Prostate gland (tissue), 2 donors: Measurements from ENCODE around the gene NFIX. TPM values are rescaled to one million over a fixed set of nuclear protein-coding genes. Genes with fewer than 3 reads are reported as not detected.

ENCODE experiments used
- DNase-seq: peaks from one replicate; pipeline ENCODE4 v3.0.0-alpha.2; 2019; ENCODE audit warnings: low spot score
- H3K27ac ChIP-seq, 2 donors: fragments of 200-600 bp; sonication (generic); 2 replicates each; pipeline ENCODE4 v1.5.1; 2017 to 2019
- H3K27me3 ChIP-seq: fragments of 200-600 bp; sonication (generic); replicated peaks from 2 replicates; pipeline ENCODE4 v1.5.1; 2019; ENCODE audit not compliant: insufficient read depth
- H3K36me3 ChIP-seq, 2 donors: fragments of 200-600 bp; sonication (generic); 1 replicate in 1 of 2; 2 replicates in 1 of 2; pipeline versions ENCODE4 v1.5.1 to v1.8.1; 2017 to 2019
- H3K4me1 ChIP-seq: fragments of 200-600 bp; sonication (generic); replicated peaks from 2 replicates; pipeline ENCODE4 v1.5.1; 2019
- H3K4me3 ChIP-seq, 2 donors: fragments of 200-600 bp; sonication (generic); 2 replicates each; pipeline ENCODE4 v1.5.1; 2017 to 2019
- H3K9me3 ChIP-seq: fragments of 200-600 bp; sonication (generic); 2 replicates; pipeline ENCODE4 v1.5.1; 2017
- POLR2A ChIP-seq: fragments of 450-650 bp; IDR thresholded peaks from one replicate; pipeline ENCODE4 v1.6.1; 2016; ENCODE audit warnings: antibody characterized with exemption, mild to moderate bottlenecking
- POLR2AphosphoS5 ChIP-seq: sonication (generic); formaldehyde crosslinking; IDR thresholded peaks from one replicate; pipeline ENCODE4 v1.6.1; 2017; ENCODE audit warnings: antibody characterized with exemption
- WGBS: methylation state at CpG from one replicate; pipeline ENCODE4 v1.1.5; 2018; 5-methylcytosine and 5-hydroxymethylcytosine counted together
- intact Hi-C: fragments of 100-400 bp; cut with DNase I; formaldehyde crosslinking; loops from one replicate; pipeline ENCODE4 v1.14.2; 2022
- total RNA-seq, 2 donors: library from RNA; depleted of rRNA; stranded (reverse); fragments of >200 nt; gene quantifications; one replicate each; pipeline ENCODE4 v1.1.0, GENCODE V29; 2016
- TF ChIP-seq, protein P1 (sequence below), 4 experiments: fragments of 200-600 bp in 2 of 4; fragments of 450-650 bp in 2 of 4; sonication (generic) in 2 of 4; IDR thresholded peaks; 1 replicate in 3 of 4; 2 replicates in 1 of 4; pipeline ENCODE4 v1.5.1; 2016 to 2019; ENCODE audit warnings: antibody characterized with exemption in 4 of 4, mild to moderate bottlenecking in 2 of 4, moderate library complexity in 2 of 4

NFIX gene
- total RNA-seq = 100 to 1,000 TPM; 185 to 286 TPM

DNA sequence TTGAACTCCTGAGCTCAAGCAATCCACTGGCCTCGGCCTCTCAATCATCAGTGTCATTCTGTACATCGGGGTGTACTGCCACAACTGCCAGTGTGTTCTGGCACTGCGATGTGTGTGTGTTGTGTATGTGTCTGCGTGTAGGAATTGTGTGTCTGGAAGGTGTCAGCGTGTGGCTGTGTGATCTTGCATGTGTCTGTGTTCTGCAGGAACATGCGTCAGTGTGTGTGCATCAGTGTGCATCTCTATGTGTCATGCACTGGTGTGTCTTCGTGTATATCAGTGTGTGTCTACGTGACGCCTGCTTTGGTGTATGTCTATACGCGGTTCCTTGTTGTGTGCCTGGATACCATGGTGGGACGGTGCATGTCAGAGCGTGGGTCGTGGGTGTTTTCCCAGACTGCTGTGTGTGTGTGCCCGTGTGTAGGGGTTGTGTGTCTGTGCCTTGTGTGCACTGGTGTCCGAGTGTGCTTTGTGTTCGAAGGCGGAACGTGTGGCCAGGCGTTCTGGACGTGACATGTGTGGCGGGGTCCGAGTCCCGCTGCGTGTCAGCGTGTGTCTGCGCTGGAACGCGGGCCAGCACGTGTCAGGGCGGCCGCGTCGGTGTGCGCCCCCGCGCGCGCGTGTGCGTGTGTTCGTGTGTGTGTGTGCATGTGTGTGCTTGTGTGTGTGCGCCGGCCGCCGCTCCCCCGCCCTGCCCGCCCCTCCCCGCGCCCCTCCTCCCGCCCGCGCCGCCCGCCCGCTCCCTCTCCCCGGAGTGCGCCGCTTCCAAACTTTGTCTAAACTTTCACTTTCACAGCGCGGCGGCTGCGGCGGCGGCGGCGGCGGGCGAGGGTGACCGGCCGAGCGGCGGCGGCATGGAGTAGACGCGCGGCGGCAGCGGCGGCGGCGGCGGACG lies at the start of gene NFIX:
Gene NFIX (plus strand): TSS at position 775 of the 895 bp plus-strand sequence. CDS start 363 bp downstream, outside the sequence.
- whole genome bisulfite sequencing = 16% methylated on average over 46 of the region's 84 CpGs
- TF ChIP-seq, protein P1, sequence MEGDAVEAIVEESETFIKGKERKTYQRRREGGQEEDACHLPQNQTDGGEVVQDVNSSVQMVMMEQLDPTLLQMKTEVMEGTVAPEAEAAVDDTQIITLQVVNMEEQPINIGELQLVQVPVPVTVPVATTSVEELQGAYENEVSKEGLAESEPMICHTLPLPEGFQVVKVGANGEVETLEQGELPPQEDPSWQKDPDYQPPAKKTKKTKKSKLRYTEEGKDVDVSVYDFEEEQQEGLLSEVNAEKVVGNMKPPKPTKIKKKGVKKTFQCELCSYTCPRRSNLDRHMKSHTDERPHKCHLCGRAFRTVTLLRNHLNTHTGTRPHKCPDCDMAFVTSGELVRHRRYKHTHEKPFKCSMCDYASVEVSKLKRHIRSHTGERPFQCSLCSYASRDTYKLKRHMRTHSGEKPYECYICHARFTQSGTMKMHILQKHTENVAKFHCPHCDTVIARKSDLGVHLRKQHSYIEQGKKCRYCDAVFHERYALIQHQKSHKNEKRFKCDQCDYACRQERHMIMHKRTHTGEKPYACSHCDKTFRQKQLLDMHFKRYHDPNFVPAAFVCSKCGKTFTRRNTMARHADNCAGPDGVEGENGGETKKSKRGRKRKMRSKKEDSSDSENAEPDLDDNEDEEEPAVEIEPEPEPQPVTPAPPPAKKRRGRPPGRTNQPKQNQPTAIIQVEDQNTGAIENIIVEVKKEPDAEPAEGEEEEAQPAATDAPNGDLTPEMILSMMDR (IDR thresholded peaks at IDR 0.05) = no peak
- peak; percentile 3 for TF ChIP-seq POLR2AphosphoS5
- Histone ChIP-seq H3K4me3 (peak within 1 kb of the TSS; percentile 78 to 87), H3K27ac (peak within 1 kb of the TSS; percentile 96 to 97), H3K36me3 (no peaks in the 10 kb centered on the region), H3K4me1 (peaks cover 16% of the 10 kb centered on the region), H3K9me3 (no peaks in the 10 kb centered on the region), H3K27me3 (no peaks in the 10 kb centered on the region)
- intact Hi-C loops = no loop called here
- DNase-seq = no peak

DNA sequence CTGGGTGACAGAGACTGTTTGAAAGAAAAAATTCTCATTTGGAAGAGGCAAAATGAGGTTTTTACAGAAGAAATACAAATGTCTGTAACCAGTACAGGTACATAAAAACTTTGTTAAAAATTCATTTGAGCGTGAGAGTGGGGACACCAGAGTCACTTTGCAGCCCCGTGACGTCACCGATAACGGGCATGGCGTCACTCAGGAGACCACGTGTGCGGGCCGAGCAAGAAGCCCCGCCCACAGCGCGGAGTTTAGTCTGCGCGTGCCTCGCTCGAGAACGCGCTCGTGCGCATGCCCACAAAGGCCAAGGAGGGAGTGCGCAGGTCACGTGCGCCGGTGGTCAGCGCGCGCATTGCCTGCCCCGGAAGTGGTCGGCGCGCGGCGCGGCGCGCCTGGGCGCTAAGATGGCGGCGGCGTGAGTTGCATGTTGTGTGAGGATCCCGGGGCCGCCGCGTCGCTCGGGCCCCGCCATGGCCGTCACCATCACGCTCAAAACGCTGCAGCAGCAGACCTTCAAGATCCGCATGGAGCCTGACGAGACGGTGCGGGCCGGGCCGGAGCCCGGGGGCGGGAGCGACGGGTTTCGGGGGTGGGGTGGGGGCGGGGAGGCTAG lies 49.7 kb upstream of the NFIX start, which contains the start of gene RAD23A:
Gene RAD23A (plus strand): TSS at position 384 of the 613 bp plus-strand sequence. CDS start 87 bp downstream, at position 471.
- H3K27me3 ChIP-seq = no peaks in the 10 kb centered on the region
- H3K27ac ChIP-seq = peak within 1 kb of the TSS; percentile 89 to 91
- intact Hi-C loops = no loop called here
- H3K4me1 ChIP-seq = peaks cover 21% of the 10 kb centered on the region
- peak within 1 kb of the TSS; percentile 91 to 93 for H3K4me3 ChIP-seq
- H3K9me3 ChIP-seq = no peaks in the 10 kb centered on the region
- H3K36me3 ChIP-seq = peaks cover 23 to 25% of the 10 kb centered on the region in 2 donors
- peak; percentile 96 for DNase-seq
- TF ChIP-seq POLR2AphosphoS5 (peak; percentile 99), POLR2A (peak; percentile 89)
- TF ChIP-seq, protein P1 (IDR thresholded peaks at IDR 0.05) = peak in 2 of 4 experiments; percentile 38 to 42
- under 1% methylated on average over 62 of the region's 62 CpGs for WGBS

DNA sequence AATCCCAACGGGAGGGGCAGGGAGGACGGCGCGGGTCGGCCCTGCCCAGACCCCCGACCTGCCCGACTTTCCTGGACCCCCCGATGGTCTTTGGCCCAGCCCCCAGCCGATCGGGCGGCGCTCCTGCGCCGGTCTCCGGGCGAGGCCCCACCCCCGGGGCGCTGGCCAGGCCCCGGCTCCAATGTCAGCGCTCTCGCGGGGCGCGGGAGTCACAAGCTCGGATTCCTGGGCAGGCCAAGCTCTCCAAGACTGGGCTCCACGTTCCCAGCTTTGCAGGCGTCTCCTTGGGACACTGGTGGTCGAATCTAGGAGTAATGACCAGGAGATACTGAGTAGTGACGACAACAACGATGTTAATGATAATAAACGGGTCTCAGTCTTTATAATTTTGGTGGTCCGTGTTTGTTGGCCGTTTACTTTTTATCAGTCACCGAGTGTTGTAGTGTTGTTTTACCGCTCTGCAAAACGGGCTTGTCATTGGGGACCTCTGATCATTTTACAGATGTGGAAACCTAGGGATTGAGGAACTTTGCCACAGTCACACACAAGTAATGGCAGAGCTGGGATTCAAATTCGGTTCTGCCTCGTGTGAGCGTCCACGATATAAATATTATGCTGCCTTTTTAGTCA lies 49.1 kb upstream of the NFIX start:
- 1% methylated on average over 35 of the region's 40 CpGs for WGBS
- Histone ChIP-seq H3K4me3 (peak overlapping the region; percentile 91 to 93), H3K27me3 (no peaks in the 10 kb centered on the region), H3K4me1 (peaks cover 15% of the 10 kb centered on the region), H3K9me3 (no peaks in the 10 kb centered on the region), H3K27ac (peak overlapping the region; percentile 89 to 91), H3K36me3 (peaks cover 17 to 19% of the 10 kb centered on the region in 2 donors)
- DNase-seq = peak; percentile 50
- intact Hi-C loops = no loop called here
- TF ChIP-seq POLR2A (no peak), POLR2AphosphoS5 (no peak)
- TF ChIP-seq, protein P1 (IDR thresholded peaks at IDR 0.05) = no peak

DNA sequence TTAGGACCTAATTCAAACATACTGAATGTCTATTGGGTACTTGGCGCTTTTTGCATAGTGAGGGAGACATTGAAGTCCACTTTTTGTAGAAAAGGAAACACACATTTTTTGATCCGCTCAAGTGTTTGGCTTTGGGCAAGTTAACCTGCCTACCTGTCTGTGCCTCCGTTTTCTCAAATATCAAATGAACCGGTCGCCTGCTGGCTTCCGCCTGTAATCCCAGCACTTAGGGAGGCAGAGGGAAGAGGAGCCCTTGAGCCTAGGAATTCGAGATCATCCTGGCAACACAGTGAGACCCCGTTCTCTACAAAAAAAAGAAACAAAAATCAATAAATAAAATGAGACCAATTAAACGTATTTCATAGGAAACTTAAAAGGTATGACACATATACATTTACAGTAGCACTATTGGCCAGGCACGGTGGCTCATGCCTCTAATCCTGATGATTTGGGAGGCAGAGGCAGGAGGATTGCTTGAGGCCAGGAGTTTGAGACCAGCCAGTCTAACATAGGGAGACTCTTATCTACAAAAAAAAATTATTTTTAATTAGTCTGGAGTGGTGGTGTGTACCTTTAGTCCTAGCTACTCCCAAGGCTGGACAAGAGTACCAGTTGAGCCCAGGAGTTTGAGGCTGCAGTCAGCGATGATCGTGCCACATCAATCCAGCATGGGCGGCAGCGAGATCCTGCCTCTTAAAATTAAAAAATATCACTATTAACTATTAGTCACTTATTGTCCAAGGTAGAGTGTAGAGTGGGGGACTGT lies 48.4 kb upstream of the NFIX start:
- Histone ChIP-seq H3K27ac (peak overlapping the region; percentile 89 to 91), H3K36me3 (peaks cover 17 to 18% of the 10 kb centered on the region in 2 donors), H3K27me3 (no peaks in the 10 kb centered on the region), H3K4me1 (peaks cover 13% of the 10 kb centered on the region), H3K9me3 (no peaks in the 10 kb centered on the region), H3K4me3 (peak overlapping the region; percentile 91 to 93)
- no peak for DNase-seq
- 51% methylated on average over 14 of the region's 14 CpGs for WGBS
- intact Hi-C loops = no loop called here
- TF ChIP-seq, protein P1 (IDR thresholded peaks at IDR 0.05) = no peak
- no peak for TF ChIP-seq POLR2AphosphoS5
- no peak for TF ChIP-seq POLR2A
